DOHH2 (cell line): ENCODE data around the gene CD47.

Experiments used
- EZH2phosphoT487 ChIP-seq: fragments of 200-600 bp; sonication (generic); IDR thresholded peaks from 2 replicates; pipeline ENCODE4 v1.6.1; 2017; ENCODE audit warnings: borderline replicate concordance, mild to moderate bottlenecking, antibody characterized with exemption, low read length, moderate library complexity, mixed read lengths
- TF ChIP-seq, protein P1 (sequence below): fragments of 200-600 bp; sonication (generic); IDR thresholded peaks from one replicate; pipeline ENCODE4 v1.5.1; 2014; ENCODE audit warnings: antibody characterized with exemption, mild to moderate bottlenecking, low read depth, low read length; ENCODE audit not compliant: poor library complexity, severe bottlenecking

DNA sequence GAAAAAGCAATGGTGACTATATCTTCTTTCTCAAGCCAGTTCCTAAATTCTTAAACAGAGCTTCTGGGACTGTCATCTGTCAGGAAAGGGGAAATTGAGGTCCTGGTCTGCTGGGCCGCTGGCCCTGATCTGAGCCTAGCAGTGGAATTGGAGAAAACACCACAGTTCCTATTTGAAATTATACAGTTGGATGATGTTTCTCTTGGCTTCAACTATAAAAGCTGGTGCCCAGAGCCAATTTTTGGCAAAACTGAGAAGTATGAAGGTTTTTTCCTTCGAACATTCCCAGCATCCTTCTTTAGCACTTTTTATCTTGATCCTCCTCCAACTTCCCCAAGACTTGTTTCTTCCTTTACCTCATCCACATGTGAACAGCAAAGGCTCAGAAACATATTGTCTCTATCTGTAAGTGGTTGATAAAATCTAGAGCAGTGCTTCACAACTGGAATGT lies 83.9 kb downstream of the CD47 start:
- TF ChIP-seq, protein P1, sequence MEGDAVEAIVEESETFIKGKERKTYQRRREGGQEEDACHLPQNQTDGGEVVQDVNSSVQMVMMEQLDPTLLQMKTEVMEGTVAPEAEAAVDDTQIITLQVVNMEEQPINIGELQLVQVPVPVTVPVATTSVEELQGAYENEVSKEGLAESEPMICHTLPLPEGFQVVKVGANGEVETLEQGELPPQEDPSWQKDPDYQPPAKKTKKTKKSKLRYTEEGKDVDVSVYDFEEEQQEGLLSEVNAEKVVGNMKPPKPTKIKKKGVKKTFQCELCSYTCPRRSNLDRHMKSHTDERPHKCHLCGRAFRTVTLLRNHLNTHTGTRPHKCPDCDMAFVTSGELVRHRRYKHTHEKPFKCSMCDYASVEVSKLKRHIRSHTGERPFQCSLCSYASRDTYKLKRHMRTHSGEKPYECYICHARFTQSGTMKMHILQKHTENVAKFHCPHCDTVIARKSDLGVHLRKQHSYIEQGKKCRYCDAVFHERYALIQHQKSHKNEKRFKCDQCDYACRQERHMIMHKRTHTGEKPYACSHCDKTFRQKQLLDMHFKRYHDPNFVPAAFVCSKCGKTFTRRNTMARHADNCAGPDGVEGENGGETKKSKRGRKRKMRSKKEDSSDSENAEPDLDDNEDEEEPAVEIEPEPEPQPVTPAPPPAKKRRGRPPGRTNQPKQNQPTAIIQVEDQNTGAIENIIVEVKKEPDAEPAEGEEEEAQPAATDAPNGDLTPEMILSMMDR: no peak
- no peak for TF ChIP-seq EZH2phosphoT487
